Activated T-cell treated with anti-CD3 and anti-CD28 coated beads for 4 hours (primary cell): Measurements from ENCODE around the gene CTNNA1.
"Not testable (repeated sequence)": the region's sequence is repeated elsewhere in the genome, so short reads cannot be mapped to it uniquely, and the experiment has no call there.

Experiments used
- DNase-seq: peaks from one replicate; pipeline ENCODE4 v3.0.0-alpha.2; 2020

The CTNNA1 gene

GRCh38 chr5:138905541-138905940, 152.3 kb downstream of the CTNNA1 start:
- no peak for DNase-seq

- no peak for DNase-seq
Observed at GRCh38 chr5:138909734-138910133, 156.5 kb downstream of the CTNNA1 start.

GRCh38 chr5:138910546-138911185, 157.4 kb downstream of the CTNNA1 start:
- DNase-seq, result no peak

- DNase-seq, result no peak
Observed at GRCh38 chr5:138911441-138911840, 158.2 kb downstream of the CTNNA1 start.

GRCh38 chr5:138912093-138912492, 158.9 kb downstream of the CTNNA1 start:
- no peak for DNase-seq

GRCh38 chr5:138913773-138914172, 160.5 kb downstream of the CTNNA1 start:
- DNase-seq, result no peak

GRCh38 chr5:138914338-138914737, 161.1 kb downstream of the CTNNA1 start:
- DNase-seq, result no peak

- no peak for DNase-seq
Observed at GRCh38 chr5:138918686-138919085, 165.5 kb downstream of the CTNNA1 start.

GRCh38 chr5:138920181-138920580, 167.0 kb downstream of the CTNNA1 start:
- DNase-seq, result no peak

- not testable (repeated sequence) for DNase-seq
Observed at GRCh38 chr5:138921362-138921761, 168.1 kb downstream of the CTNNA1 start.

GRCh38 chr5:138922494-138922893, 169.3 kb downstream of the CTNNA1 start:
- no peak for DNase-seq

GRCh38 chr5:138925090-138925635, 171.9 kb downstream of the CTNNA1 start:
- DNase-seq, result no peak

- DNase-seq, result no peak
Observed at GRCh38 chr5:138926257-138926656, 173.0 kb downstream of the CTNNA1 start.

GRCh38 chr5:138926688-138927448, 173.6 kb downstream of the CTNNA1 start:
- no peak for DNase-seq

GRCh38 chr5:138927544-138927943, 174.3 kb downstream of the CTNNA1 start:
- DNase-seq, result no peak

GRCh38 chr5:138927979-138928378, 174.8 kb downstream of the CTNNA1 start:
- no peak for DNase-seq

- DNase-seq, result no peak
Observed at GRCh38 chr5:138929571-138929955, 176.3 kb downstream of the CTNNA1 start.

GRCh38 chr5:138930371-138931097, 177.3 kb downstream of the CTNNA1 start:
- DNase-seq, result no peak

- DNase-seq, result no peak
Observed at GRCh38 chr5:138932171-138932810, 179.1 kb downstream of the CTNNA1 start.

- DNase-seq, result no peak
Observed at GRCh38 chr5:138933522-138934290, 180.5 kb downstream of the CTNNA1 start.

- no peak for DNase-seq
Observed at GRCh38 chr5:138934971-138935370, 181.7 kb downstream of the CTNNA1 start.

GRCh38 chr5:138935466-138935865, 182.2 kb downstream of the CTNNA1 start:
- no peak for DNase-seq
